Vagina (tissue), 2 donors: ENCODE data around the gene SLC13A3. TPM values are rescaled to one million over a fixed set of nuclear protein-coding genes. Genes with fewer than 3 reads are reported as not detected.

Experiments
- DNase-seq, 2 donors: peaks; one replicate each; pipeline ENCODE4 v3.0.0-alpha.2; 2017; ENCODE audit errors: extremely low spot score in 2 of 2
- H3K27ac ChIP-seq: fragments of 200-600 bp; sonication (generic); one replicate; pipeline ENCODE4 v1.5.1; 2019
- H3K27me3 ChIP-seq: fragments of 200-600 bp; sonication (generic); one replicate; pipeline ENCODE4 v1.5.1; 2019
- H3K36me3 ChIP-seq, 2 donors: fragments of 200-600 bp; sonication (generic); one replicate each; pipeline ENCODE4 v1.5.1; 2017 to 2019
- H3K4me1 ChIP-seq: fragments of 200-600 bp; sonication (generic); one replicate; pipeline ENCODE4 v1.5.1; 2019
- H3K4me3 ChIP-seq, 2 donors: fragments of 200-600 bp; sonication (generic); 1 replicate in 1 of 2; 2 replicates in 1 of 2; pipeline ENCODE4 v1.5.1; 2016 to 2019
- H3K9me3 ChIP-seq: fragments of 200-600 bp; sonication (generic); one replicate; pipeline ENCODE4 v1.5.1; 2019
- POLR2A ChIP-seq, 2 donors: fragments of 450-650 bp; IDR thresholded peaks; one replicate each; pipeline ENCODE4 v1.6.1; 2017; ENCODE audit warnings: antibody characterized with exemption in 2 of 2, mild to moderate bottlenecking in 2 of 2, moderate library complexity in 2 of 2
- POLR2AphosphoS5 ChIP-seq, 2 donors: sonication (generic); formaldehyde crosslinking; IDR thresholded peaks; one replicate each; pipeline ENCODE4 v1.9.0; 2017; ENCODE audit warnings: antibody characterized with exemption in 2 of 2, mild to moderate bottlenecking in 2 of 2, low read depth in 1 of 2; ENCODE audit not compliant: insufficient read depth in 1 of 2
- intact Hi-C: fragments of 100-400 bp; cut with DNase I; formaldehyde crosslinking; loops from one replicate; pipeline ENCODE4 v1.15.1; 2023
- total RNA-seq: library from RNA; depleted of rRNA; stranded (reverse); fragments of >200 nt; gene quantifications from one replicate; pipeline ENCODE4 v1.2.3, GENCODE V29; 2016
- TF ChIP-seq, protein P1 (sequence below), 3 experiments: fragments of 450-650 bp in 2 of 3; fragments of 200-600 bp in 1 of 3; sonication (generic) in 1 of 3; IDR thresholded peaks; one replicate each; pipeline ENCODE4 v1.5.1; 2017 to 2019; ENCODE audit warnings: antibody characterized with exemption in 3 of 3, mild to moderate bottlenecking in 2 of 3, moderate library complexity in 2 of 3

Gene SLC13A3
- total RNA-seq, 1 donor from 2014 or later: 1.2 TPM

DNA sequence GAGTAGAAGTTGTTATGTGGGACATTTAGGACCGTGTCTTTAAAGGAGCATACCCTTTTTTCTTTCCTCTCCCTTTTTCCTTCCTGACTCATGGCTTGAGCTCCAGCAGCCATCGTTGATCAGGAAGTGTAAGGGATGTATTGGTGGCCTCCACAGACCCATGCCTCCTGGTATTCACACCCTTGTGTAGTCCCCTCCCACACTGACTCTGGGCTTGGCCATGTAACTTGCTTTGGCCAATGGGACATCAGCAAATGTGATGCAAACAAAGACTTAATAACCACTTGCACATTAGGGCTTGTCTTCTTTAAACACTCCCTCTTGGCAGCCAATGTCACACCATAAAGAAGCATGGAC, 18.9 kb upstream of the SLC13A3 start:
- intact Hi-C loops: no loop called here
- DNase-seq: no peak
- H3K36me3 ChIP-seq: no peaks in the 10 kb centered on the region
- no peak overlapping the region for H3K27ac ChIP-seq
- TF ChIP-seq POLR2A (IDR thresholded peaks at IDR 0.05): no peak
- TF ChIP-seq, protein P1, sequence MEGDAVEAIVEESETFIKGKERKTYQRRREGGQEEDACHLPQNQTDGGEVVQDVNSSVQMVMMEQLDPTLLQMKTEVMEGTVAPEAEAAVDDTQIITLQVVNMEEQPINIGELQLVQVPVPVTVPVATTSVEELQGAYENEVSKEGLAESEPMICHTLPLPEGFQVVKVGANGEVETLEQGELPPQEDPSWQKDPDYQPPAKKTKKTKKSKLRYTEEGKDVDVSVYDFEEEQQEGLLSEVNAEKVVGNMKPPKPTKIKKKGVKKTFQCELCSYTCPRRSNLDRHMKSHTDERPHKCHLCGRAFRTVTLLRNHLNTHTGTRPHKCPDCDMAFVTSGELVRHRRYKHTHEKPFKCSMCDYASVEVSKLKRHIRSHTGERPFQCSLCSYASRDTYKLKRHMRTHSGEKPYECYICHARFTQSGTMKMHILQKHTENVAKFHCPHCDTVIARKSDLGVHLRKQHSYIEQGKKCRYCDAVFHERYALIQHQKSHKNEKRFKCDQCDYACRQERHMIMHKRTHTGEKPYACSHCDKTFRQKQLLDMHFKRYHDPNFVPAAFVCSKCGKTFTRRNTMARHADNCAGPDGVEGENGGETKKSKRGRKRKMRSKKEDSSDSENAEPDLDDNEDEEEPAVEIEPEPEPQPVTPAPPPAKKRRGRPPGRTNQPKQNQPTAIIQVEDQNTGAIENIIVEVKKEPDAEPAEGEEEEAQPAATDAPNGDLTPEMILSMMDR (IDR thresholded peaks at IDR 0.05): no peak
- no peak for TF ChIP-seq POLR2AphosphoS5 (IDR thresholded peaks at IDR 0.05; ENCODE audit: insufficient read depth in 1 of 2, low read depth in 1 of 2)
- H3K4me3 ChIP-seq: no peak overlapping the region
- no peaks in the 10 kb centered on the region for H3K27me3 ChIP-seq
- no peaks in the 10 kb centered on the region for H3K4me1 ChIP-seq
- no peaks in the 10 kb centered on the region for H3K9me3 ChIP-seq

DNA sequence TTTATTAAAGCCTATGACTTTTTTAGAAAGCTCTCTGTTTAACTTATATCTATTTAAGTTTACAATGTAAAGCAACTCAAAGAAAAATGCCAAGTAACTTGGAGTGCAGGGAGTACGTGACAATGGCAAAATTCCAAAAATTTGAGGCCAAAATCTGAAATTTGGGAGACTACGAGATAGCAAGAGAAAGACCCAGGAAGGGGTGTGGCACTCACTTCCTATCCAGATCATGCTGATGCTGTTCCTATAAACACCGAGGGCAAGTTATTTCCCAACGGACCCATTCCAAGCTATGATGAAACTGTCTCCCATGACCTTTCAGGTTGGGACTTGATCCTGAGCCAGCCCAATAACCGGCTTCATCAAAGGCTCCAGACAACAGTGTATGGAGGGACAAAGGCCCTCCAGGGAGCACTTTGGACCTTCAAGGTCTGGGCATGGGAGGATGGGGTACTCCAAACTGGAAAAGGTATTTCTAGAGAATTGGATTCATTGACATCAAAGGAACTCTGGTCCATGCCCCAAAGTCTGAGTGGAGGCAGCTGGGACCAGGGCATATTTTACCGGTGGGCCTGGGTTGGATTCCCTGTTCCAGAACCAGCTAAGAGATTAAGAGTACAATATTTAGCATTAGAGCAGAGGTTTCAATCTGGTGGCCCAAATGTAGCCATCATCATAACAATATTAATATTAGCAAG, 15.7 kb upstream of the SLC13A3 start:
- Histone ChIP-seq H3K9me3 (no peaks in the 10 kb centered on the region), H3K36me3 (no peaks in the 10 kb centered on the region), H3K27me3 (no peaks in the 10 kb centered on the region), H3K4me3 (no peak overlapping the region), H3K27ac (no peak overlapping the region), H3K4me1 (no peaks in the 10 kb centered on the region)
- no peak for TF ChIP-seq POLR2A (IDR thresholded peaks at IDR 0.05)
- TF ChIP-seq POLR2AphosphoS5 (IDR thresholded peaks at IDR 0.05; ENCODE audit: insufficient read depth in 1 of 2, low read depth in 1 of 2): no peak
- TF ChIP-seq, protein P1 (IDR thresholded peaks at IDR 0.05): no peak
- intact Hi-C loops: no loop called here
- no peak for DNase-seq

DNA sequence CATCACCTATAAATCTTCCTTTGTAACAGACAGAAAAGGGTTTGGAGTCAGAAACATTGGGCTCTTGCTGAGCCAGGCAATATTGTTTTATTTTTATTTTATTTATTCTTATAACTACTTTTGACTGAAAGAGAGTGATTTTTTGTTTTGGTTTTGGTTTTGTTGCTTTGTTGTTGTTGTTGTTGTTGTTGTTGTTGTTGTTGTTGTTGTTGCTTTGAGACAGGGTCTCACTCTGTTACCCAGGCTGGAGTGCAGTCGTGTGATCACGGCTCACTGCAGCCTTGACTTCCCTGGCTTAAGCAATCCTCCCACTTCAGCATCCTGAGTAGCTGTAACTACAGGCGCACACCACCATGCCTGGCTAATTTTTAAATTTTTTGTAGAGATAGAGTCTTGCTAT, 15.0 kb upstream of the SLC13A3 start:
- TF ChIP-seq POLR2AphosphoS5 (IDR thresholded peaks at IDR 0.05; ENCODE audit: insufficient read depth in 1 of 2, low read depth in 1 of 2): no peak
- TF ChIP-seq, protein P1 (IDR thresholded peaks at IDR 0.05): no peak
- no peak for TF ChIP-seq POLR2A (IDR thresholded peaks at IDR 0.05)
- no peak overlapping the region for H3K4me3 ChIP-seq
- no peaks in the 10 kb centered on the region for H3K4me1 ChIP-seq
- no peaks in the 10 kb centered on the region for H3K27me3 ChIP-seq
- H3K9me3 ChIP-seq: no peaks in the 10 kb centered on the region
- intact Hi-C loops: no loop called here
- DNase-seq: no peak
- H3K36me3 ChIP-seq: no peaks in the 10 kb centered on the region
- H3K27ac ChIP-seq: no peak overlapping the region

DNA sequence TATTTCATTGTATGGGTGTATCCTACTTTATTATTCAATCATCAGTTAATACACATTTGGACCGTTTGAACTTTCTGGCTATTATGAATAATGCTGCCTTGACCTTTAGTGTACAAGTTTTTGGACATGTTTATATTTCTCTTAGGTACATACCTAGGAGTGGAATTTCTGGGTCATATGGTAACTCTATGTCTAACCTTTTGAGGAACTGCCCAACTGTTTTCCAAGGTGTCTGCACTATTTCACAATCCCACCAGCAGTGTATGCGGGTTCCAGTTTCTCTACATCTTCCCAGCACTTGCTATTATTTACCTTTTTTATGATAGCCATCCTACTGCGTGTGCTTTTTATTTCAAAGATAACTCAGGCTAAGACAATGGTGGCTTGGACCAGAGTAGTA, 14.3 kb upstream of the SLC13A3 start:
- TF ChIP-seq POLR2A (IDR thresholded peaks at IDR 0.05): no peak
- TF ChIP-seq POLR2AphosphoS5 (IDR thresholded peaks at IDR 0.05; ENCODE audit: insufficient read depth in 1 of 2, low read depth in 1 of 2): no peak
- TF ChIP-seq, protein P1 (IDR thresholded peaks at IDR 0.05): no peak
- no peak overlapping the region for H3K4me3 ChIP-seq
- intact Hi-C loops: no loop called here
- H3K9me3 ChIP-seq: no peaks in the 10 kb centered on the region
- H3K4me1 ChIP-seq: no peaks in the 10 kb centered on the region
- DNase-seq: no peak
- H3K27me3 ChIP-seq: no peaks in the 10 kb centered on the region
- no peak overlapping the region for H3K27ac ChIP-seq
- H3K36me3 ChIP-seq: no peaks in the 10 kb centered on the region

DNA sequence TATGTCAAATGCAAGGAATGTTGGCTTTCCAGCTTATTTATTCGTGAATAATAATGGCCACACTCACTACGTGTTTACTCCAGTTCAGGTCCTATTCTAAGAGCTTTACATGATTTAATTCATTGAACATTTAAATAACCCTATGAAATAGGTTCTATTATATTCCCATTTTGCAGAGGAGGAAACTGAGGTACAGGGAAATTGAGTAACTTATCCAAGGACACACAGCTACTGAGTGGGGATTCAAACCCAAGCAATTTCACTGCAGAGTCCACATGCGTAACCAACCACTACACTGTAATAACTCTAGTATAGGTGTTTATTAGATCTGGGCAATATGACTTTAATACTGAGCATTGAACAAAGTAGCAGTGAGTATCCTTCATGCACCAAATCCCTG, 12.3 kb upstream of the SLC13A3 start:
- Histone ChIP-seq H3K4me3 (no peak overlapping the region), H3K4me1 (no peaks in the 10 kb centered on the region), H3K36me3 (no peaks in the 10 kb centered on the region), H3K9me3 (no peaks in the 10 kb centered on the region), H3K27ac (no peak overlapping the region), H3K27me3 (no peaks in the 10 kb centered on the region)
- intact Hi-C loops: no loop called here
- DNase-seq: no peak
- TF ChIP-seq POLR2AphosphoS5 (IDR thresholded peaks at IDR 0.05; ENCODE audit: insufficient read depth in 1 of 2, low read depth in 1 of 2): no peak
- TF ChIP-seq, protein P1 (IDR thresholded peaks at IDR 0.05): no peak
- TF ChIP-seq POLR2A (IDR thresholded peaks at IDR 0.05): no peak
